Mononuclear cell (primary cell): ENCODE measurements around the gene C11orf65. TPM values are rescaled to one million over a fixed set of nuclear protein-coding genes. Genes with fewer than 3 reads are reported as not detected.
"Not testable (repeated sequence)": the region's sequence is repeated elsewhere in the genome, so short reads cannot be mapped to it uniquely, and the experiment has no call there.

ENCODE experiments used
- H3K27me3 ChIP-seq: 2 replicates; pipeline ENCODE4 v1.6.0; 2011; ENCODE audit warnings: low read length, control low read depth; ENCODE audit not compliant: insufficient read depth
- H3K4me1 ChIP-seq: 2 replicates; pipeline ENCODE4 v1.5.1; 2011; ENCODE audit warnings: mild to moderate bottlenecking, low read length, control low read depth; ENCODE audit not compliant: insufficient read depth
- H3K4me3 ChIP-seq: 2 replicates; pipeline ENCODE4 v1.5.1; 2011; ENCODE audit warnings: mild to moderate bottlenecking, low read length, moderate library complexity
- H3K9me3 ChIP-seq: 2 replicates; pipeline ENCODE4 v1.5.1; 2011; ENCODE audit warnings: low read depth, mild to moderate bottlenecking, control low read depth, low read length
- total RNA-seq: library from RNA; depleted of rRNA; stranded (reverse); fragments of >200 nt; gene quantifications from one replicate; pipeline ENCODE4 v1.2.3, GENCODE V29; 2012

The C11orf65 gene
- total RNA-seq, 1 donor, result 0.31 TPM

- Histone ChIP-seq H3K4me3 (no peak overlapping the region), H3K9me3 (no peaks in the 10 kb centered on the region), H3K27me3 (no peaks in the 10 kb centered on the region), H3K4me1 (peaks cover 16% of the 10 kb centered on the region)
These were observed 26.9 kb upstream of the C11orf65 start for GRCh38 chr11:108494182-108494581.

DNA sequence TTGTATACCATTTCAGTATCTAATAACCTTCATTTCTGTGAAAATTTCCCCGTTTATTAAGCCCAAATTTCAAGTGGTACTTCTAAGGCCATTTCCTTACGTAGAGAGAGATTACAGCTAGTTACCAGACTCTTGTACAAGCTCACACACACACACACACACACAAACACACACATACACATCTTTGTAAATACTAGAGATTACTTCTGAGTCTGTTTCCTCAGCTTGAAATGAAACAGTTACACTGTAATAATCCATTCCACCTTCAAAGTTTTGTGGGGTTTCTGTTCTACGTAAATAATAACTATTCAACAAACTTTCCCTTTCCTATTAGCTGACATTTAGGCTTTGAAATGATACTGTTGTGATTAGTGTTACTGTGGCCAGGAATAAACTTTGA lies 24.6 kb upstream of the C11orf65 start:
- H3K4me3 ChIP-seq, result no peak overlapping the region
- no peaks in the 10 kb centered on the region for H3K9me3 ChIP-seq
- H3K27me3 ChIP-seq, result no peaks in the 10 kb centered on the region
- H3K4me1 ChIP-seq, result peaks cover 5% of the 10 kb centered on the region

GRCh38 chr11:108486828-108487227 lies 19.5 kb upstream of the C11orf65 start:
- Histone ChIP-seq H3K4me1 (no peaks in the 10 kb centered on the region), H3K9me3 (no peaks in the 10 kb centered on the region), H3K27me3 (no peaks in the 10 kb centered on the region), H3K4me3 (no peak overlapping the region)

DNA sequence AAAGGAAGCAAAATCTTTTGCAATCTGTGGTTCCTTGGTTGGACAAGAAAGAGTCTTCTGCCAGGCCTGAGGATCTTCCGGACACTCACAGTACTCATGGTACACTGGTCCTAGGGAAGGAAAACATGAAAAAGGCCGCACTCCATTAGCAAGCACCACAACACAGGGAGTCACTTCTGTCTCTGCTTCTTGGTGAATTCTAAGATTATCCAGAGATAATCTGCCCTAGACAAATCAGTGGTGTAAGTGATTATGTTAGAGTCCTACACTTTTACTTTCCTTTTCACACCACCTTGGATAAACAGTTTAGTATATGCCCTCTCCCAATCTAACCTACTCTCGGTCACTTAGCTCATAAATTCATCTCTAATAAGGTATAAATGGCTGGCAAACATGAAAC lies 19.0 kb upstream of the C11orf65 start:
- Histone ChIP-seq H3K4me3 (no peak overlapping the region), H3K27me3 (no peaks in the 10 kb centered on the region), H3K4me1 (no peaks in the 10 kb centered on the region), H3K9me3 (no peaks in the 10 kb centered on the region)

GRCh38 chr11:108483163-108483562 lies 15.8 kb upstream of the C11orf65 start:
- Histone ChIP-seq H3K4me3 (no peak overlapping the region), H3K4me1 (no peaks in the 10 kb centered on the region), H3K27me3 (no peaks in the 10 kb centered on the region), H3K9me3 (no peaks in the 10 kb centered on the region)

DNA sequence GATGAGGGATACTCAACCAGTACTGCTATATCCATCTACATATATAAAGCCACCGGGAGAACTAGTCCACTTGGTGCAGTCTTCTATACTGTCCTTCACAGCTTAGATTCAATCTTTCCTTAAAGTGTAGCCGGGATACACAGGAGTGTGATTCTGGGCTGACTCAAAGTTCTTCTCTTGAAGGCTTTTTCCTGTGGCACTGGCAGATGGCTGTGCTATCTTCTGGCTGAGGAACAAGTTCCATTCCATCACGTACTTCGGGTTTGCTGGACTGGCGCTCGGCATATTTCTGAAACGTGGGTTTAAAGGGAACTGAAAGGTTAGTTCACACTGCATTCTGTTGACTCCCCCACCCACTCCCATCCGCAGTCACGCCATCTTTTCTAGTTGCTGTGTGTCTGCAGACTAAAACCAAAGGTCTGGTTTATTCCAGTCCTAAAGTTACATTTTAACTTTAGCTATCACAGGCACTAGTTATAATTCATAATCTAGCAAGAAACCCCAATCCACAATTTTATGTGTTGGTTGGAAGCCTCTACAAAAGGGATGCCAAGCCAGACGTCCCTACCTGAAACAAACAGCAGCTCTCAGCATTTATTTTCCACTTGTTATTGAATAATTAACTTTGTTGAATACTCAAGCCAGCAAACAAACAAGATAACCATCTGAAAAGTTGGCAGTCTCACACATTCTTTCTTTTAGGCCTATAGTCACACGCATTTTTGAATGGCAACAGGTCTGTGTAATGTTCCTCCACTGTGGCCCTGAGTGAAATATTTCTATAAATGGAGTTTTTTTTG lies 7.5 kb upstream of the C11orf65 start:
- Histone ChIP-seq H3K4me1 (no peaks in the 10 kb centered on the region), H3K9me3 (no peaks in the 10 kb centered on the region), H3K4me3 (no peak overlapping the region), H3K27me3 (no peaks in the 10 kb centered on the region)

- Histone ChIP-seq H3K9me3 (no peaks in the 10 kb centered on the region), H3K27me3 (no peaks in the 10 kb centered on the region), H3K4me3 (no peak overlapping the region), H3K4me1 (peaks cover 6% of the 10 kb centered on the region)
These were observed 5.4 kb upstream of the C11orf65 start for GRCh38 chr11:108472681-108473080.

DNA sequence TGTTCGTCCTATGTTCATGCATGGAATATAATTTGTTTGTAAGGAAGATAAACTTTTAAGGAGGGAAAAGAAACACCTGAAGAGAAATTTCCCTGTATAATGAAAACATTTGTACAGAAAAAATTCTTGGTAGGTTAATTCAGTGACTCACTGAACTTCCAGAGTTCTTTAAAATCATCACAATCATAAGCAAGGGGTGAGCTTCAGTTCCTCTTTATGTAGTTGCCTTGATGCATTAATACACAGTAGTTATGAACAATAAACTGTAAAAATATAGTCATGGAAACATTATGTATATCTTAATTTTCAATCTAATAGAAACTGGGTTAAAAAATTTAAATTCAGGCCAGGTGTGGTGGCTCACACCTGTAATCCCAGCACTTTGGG lies 1.1 kb upstream of the C11orf65 start:
- no peak overlapping the region for H3K4me3 ChIP-seq
- no peaks in the 10 kb centered on the region for H3K27me3 ChIP-seq
- no peaks in the 10 kb centered on the region for H3K9me3 ChIP-seq
- H3K4me1 ChIP-seq, result peaks cover 12% of the 10 kb centered on the region

- H3K4me3 ChIP-seq, result peak overlapping the region; percentile 61
- no peaks in the 10 kb centered on the region for H3K27me3 ChIP-seq
- H3K4me1 ChIP-seq, result peaks cover 12% of the 10 kb centered on the region
- H3K9me3 ChIP-seq, result no peaks in the 10 kb centered on the region
These were observed 924 bp downstream of the C11orf65 start for GRCh38 chr11:108466405-108466804.

DNA sequence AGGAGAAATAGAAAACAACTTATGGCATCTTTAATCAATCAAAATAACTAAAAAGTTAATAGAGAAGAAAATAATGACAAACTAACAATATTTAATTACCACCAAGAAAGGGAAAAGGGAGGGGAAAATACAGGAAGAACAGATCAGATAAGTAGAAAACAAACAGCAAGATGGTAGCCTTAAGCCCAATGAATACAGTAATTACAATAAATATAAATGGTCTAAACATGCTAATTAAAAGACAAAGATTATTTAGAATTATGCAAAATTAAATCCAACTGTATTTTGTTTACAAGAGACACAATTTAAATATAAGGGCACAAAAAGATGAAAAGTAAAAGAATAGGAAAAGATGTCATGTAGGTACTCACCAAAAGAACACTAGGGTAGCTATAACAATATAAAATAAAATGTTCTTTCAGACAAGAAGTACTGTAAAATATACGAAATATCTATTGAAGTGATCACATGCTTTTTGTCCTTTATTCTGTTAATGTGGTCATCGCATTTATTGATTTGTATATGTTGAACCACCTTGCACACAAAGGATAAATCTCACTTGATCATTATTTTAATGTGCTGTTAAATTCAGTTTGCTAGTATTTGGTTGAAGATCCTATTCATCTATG lies 14.0 kb downstream of the C11orf65 start:
- peaks cover 9% of the 10 kb centered on the region for H3K9me3 ChIP-seq

DNA sequence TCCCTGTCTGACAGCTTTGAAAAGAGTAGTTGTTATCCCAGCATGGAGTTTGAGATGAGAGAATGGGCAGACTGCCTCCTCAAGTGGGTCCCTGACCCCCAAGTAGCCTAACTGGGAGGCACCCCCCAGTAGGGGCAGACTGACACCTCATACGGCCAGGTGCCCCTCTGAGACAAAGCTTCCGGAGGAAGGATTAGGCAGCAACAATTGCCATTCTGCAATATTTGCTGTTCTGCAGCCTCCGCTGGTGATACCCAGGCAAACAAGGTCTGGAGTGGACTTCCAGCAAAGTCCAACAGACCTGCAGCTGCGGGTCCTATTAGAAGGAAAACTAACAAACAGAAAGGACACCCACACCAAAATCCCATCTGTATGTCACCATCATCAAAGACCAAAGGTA lies 25.9 kb downstream of the C11orf65 start:
- not testable (repeated sequence) for H3K9me3 ChIP-seq, H3K4me1 ChIP-seq, H3K27me3 ChIP-seq, H3K4me3 ChIP-seq

More for the DNA sequence above, 14.0 kb downstream of the C11orf65 start:
- Histone ChIP-seq H3K4me1 (no peaks in the 10 kb centered on the region), H3K27me3 (no peaks in the 10 kb centered on the region), H3K4me3 (no peak overlapping the region)

DNA sequence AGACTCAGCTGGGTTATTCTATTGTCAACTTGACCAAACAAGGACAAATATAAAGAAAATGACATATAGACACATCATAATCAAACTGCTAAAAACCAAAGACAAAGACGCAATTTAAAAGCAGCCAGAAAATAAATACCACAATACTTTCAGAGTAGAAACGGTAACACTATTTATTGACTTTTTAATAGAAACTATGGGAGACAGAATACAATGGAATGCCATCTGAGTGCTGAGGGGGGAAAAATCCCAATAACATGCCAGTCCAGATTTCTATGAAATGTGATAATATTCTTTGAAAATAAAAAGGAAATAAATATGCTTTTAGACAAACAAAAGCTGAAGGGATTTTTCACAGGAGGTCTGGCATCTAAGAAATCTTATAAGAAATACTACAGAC lies 30.7 kb downstream of the C11orf65 start:
- Histone ChIP-seq H3K27me3 (no peaks in the 10 kb centered on the region), H3K4me3 (no peak overlapping the region), H3K9me3 (no peaks in the 10 kb centered on the region), H3K4me1 (no peaks in the 10 kb centered on the region)

DNA sequence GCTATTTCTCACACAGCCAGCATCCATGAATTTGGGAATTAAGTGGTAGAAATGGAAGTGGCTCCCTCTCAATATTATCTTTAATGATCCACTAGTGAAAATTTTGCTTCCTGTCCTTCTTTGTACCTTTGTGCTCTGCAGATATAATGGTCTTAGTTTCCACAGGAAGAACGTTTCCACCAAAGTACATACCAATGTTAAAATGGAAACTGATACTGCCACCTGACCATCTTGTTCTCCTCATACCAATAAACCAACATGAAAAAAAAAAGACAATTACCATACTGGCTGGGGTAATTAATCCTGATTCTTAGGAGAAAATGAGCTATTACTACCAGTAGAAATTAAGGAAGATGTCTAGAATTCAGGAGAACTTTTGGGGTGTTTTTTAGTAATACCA lies 32.3 kb downstream of the C11orf65 start:
- no peaks in the 10 kb centered on the region for H3K9me3 ChIP-seq
- H3K27me3 ChIP-seq, result no peaks in the 10 kb centered on the region
- H3K4me1 ChIP-seq, result no peaks in the 10 kb centered on the region
- H3K4me3 ChIP-seq, result no peak overlapping the region

DNA sequence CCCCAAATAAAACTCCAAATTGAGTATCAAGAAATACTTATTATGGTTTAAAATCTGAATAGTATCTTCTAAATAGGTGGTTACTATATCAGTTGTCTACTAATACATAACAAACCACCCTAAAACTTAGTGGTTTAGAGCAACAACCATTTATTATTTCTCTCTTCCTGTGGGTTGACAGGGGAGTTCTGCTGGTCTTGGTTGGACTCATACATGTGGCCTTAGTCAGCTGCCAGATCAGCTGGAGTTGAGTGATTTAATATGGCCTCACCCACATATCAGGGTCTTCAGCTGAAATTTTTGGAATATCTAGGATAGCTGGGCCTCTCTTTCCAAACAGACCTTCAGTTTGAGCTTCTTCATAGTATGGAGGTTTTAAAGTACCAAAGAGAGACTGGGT lies 34.5 kb downstream of the C11orf65 start:
- Histone ChIP-seq H3K9me3 (no peaks in the 10 kb centered on the region), H3K4me3 (no peak overlapping the region), H3K4me1 (no peaks in the 10 kb centered on the region)

GRCh38 chr11:108431997-108432396 lies 35.3 kb downstream of the C11orf65 start:
- H3K4me1 ChIP-seq, result no peaks in the 10 kb centered on the region
- no peaks in the 10 kb centered on the region for H3K9me3 ChIP-seq
- H3K27me3 ChIP-seq, result no peaks in the 10 kb centered on the region
- H3K4me3 ChIP-seq, result no peak overlapping the region

More for the DNA sequence above, 34.5 kb downstream of the C11orf65 start:
- no peaks in the 10 kb centered on the region for H3K27me3 ChIP-seq

GRCh38 chr11:108431370-108431769 lies 36.0 kb downstream of the C11orf65 start:
- no peaks in the 10 kb centered on the region for H3K27me3 ChIP-seq
- H3K9me3 ChIP-seq, result no peaks in the 10 kb centered on the region
- H3K4me1 ChIP-seq, result no peaks in the 10 kb centered on the region
- no peak overlapping the region for H3K4me3 ChIP-seq
